Measurements from ENCODE around the gene CA5B. TPM values are rescaled to one million over a fixed set of nuclear protein-coding genes. Genes with fewer than 3 reads are reported as not detected.

CA5B gene
- total RNA-seq, 4 donors from 2014 or later = 3.7 to 12.6 (median 5.0) TPM

DNA sequence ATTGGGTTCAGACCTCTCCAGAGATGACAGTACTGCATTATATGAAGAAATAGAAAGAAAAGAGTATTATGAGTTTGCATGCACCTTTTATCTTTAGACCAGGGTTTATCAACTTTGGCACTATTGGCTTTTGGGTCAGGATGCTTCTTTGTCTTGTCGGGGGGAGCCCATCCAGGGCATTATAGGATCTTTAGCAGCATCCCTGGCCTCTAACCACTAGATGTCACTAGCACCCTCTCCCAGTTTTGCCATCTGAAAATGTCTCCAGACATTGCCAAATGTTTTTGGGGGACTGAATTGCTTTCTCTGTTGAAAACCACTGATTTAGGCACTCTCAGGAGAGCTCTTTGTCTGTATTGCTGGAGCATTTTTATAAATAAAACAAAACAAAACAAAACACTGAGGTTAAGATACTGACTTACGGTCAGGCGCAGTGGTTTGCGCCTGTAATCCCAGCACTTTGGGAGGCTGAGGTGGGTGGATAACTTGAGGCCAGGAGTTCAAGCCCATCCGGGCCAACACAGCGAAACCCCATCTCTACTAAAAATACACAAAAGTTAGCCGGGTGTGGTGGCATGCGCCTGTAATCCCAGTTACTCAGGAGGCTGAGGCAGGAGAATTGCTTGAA, 23.6 kb downstream of the CA5B start:
- Histone ChIP-seq H3K27me3 (no peaks in the 10 kb centered on the region), H3K4me3 (no peak overlapping the region), H3K36me3 (no peaks in the 10 kb centered on the region), H3K4me1 (no peaks in the 10 kb centered on the region), H3K27ac (no peak overlapping the region), H3K9me3 (no peaks in the 10 kb centered on the region)
- DNase-seq = no peak
- TF ChIP-seq, protein P1, sequence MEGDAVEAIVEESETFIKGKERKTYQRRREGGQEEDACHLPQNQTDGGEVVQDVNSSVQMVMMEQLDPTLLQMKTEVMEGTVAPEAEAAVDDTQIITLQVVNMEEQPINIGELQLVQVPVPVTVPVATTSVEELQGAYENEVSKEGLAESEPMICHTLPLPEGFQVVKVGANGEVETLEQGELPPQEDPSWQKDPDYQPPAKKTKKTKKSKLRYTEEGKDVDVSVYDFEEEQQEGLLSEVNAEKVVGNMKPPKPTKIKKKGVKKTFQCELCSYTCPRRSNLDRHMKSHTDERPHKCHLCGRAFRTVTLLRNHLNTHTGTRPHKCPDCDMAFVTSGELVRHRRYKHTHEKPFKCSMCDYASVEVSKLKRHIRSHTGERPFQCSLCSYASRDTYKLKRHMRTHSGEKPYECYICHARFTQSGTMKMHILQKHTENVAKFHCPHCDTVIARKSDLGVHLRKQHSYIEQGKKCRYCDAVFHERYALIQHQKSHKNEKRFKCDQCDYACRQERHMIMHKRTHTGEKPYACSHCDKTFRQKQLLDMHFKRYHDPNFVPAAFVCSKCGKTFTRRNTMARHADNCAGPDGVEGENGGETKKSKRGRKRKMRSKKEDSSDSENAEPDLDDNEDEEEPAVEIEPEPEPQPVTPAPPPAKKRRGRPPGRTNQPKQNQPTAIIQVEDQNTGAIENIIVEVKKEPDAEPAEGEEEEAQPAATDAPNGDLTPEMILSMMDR (IDR thresholded peaks at IDR 0.05) = peak in 5 of 6 experiments; percentile 15 to 71 (median 51)
- no peak for TF ChIP-seq POLR2A (IDR thresholded peaks at IDR 0.05)
- intact Hi-C loops (cut with DNase I) = no loop called here
- 50 to 84% methylated on average over 2 to 8 of the region's 8 CpGs for WGBS, 2 donors

DNA sequence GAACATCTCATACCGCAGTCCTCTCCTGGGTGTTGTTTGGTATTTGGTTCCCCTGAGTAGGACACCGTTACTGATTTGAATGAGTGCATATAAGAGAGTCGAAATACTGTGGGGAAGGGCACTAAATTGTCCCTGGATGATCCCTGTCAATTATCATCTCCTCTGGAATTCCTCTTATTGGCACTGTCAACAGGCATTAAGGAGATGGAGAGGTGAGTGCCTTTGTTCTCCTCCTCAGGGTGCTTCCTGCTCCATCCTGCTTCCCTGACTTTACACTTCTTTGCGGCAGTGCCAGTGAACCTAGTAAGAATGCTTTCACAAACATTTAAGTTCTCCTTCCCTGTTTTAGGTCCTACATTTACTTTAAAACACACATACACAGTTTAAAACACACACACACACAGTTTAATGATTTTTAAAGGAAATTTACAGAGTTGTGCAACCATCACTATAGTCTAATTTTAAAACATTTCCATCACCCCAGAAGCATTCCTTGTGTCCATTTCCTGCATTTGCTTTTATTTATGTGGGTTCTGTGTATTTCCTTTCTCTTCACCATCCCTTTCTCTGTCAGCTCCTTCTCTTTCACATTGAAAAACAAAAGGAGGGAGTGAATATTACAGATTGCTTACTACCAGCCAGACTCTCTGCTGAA, 31.4 kb downstream of the CA5B start:
- Histone ChIP-seq H3K27me3 (no peaks in the 10 kb centered on the region), H3K36me3 (peaks cover 0 to 9% (median 0%) of the 10 kb centered on the region in 3 donors), H3K9me3 (no peaks in the 10 kb centered on the region), H3K4me3 (no peak overlapping the region), H3K4me1 (no peaks in the 10 kb centered on the region), H3K27ac (no peak overlapping the region)
- TF ChIP-seq, protein P1 (IDR thresholded peaks at IDR 0.05) = no peak
- TF ChIP-seq POLR2A (IDR thresholded peaks at IDR 0.05) = no peak
- 76 to 89% methylated on average over 4 of the region's 4 CpGs for WGBS, 2 donors
- intact Hi-C loops (cut with DNase I) = no loop called here
- no peak for DNase-seq

DNA sequence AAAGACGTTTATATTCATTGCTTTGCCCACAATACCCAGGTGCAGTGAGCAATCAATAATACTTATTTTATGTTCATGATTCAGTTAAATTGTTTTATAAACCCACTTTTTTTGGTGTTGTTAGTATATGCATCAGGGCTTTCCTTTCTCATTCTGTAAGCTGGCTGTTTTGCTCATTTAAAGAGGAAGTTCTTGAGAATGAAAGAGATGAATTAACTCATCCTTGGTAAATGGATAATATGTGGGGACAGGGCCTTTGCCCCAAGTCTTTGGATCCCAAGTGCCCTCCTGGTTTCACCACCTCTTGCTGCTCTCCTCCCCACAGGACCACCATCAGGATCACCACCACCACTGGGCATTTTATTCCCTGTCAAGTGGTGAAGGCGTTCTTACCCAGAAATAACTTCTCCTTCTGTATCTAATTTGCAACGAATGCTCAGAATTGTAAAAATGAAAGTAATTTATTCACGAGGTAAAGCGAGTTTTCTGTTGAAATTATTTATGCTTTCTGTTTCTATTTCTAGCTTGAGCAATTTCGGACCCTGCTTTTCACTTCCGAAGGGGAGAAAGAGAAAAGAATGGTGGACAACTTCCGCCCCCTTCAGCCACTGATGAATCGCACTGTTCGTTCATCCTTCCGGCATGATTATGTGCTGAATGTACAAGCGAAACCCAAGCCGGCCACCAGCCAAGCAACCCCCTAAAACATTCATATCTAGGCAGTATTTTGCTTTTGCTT, 44.1 kb downstream of the CA5B start:
- TF ChIP-seq POLR2A (IDR thresholded peaks at IDR 0.05) = no peak
- TF ChIP-seq, protein P1 (IDR thresholded peaks at IDR 0.05) = no peak
- no peaks in the 10 kb centered on the region for H3K9me3 ChIP-seq
- no peaks in the 10 kb centered on the region for H3K4me1 ChIP-seq
- intact Hi-C loops (cut with DNase I) = no loop called here
- WGBS, 2 donors = 59 to 63% methylated on average over 10 to 13 of the region's 13 CpGs
- H3K27ac ChIP-seq = peak overlapping the region in 2 of 4 donors; percentile 17 to 22
- H3K27me3 ChIP-seq = no peaks in the 10 kb centered on the region
- peak overlapping the region in 1 of 4 donors; percentile 14 for H3K4me3 ChIP-seq
- H3K36me3 ChIP-seq = peaks cover 0 to 67% (median 0%) of the 10 kb centered on the region in 3 donors
- no peak for DNase-seq

DNA sequence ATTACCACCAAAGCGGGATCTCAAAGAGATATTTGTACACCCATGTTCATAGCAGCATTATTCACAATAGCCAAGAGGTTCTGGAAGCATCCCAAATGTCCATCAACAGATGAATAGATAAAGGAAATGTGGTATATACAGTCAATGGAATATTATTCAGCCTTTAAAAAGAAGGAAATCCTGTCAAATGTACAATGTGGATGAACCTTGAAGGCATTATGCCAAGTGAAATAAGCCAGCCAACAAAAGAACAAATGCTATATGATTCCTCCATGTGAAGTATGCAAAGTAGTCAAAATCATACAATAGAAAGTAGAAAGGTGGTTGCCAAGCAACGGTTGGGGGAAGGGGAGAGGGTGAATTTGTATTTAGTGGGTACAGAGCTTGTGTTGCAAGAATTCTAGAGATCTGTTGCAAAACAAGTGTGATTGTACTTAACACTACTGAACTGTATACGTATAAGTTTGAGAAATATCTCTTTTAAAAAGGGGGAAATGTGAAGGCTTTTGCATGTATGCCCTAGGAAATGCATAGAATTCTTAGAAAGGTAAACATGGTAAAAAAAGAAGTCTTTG, 47.2 kb downstream of the CA5B start:
- Histone ChIP-seq H3K4me1 (peaks cover 6 to 7% (median 7%) of the 10 kb centered on the region in 3 donors), H3K9me3 (no peaks in the 10 kb centered on the region), H3K4me3 (no peak overlapping the region), H3K27ac (no peak overlapping the region), H3K27me3 (no peaks in the 10 kb centered on the region), H3K36me3 (peaks cover 0 to 38% (median 0%) of the 10 kb centered on the region in 3 donors)
- TF ChIP-seq, protein P1 (IDR thresholded peaks at IDR 0.05) = no peak
- no peak for TF ChIP-seq POLR2A (IDR thresholded peaks at IDR 0.05)
- WGBS, 2 donors = 78 to 93% methylated on average over 3 of the region's 3 CpGs
- DNase-seq = no peak
- intact Hi-C loops (cut with DNase I) = no loop called here
